Measurements from ENCODE around the gene SLIT3.

The SLIT3 gene

DNA sequence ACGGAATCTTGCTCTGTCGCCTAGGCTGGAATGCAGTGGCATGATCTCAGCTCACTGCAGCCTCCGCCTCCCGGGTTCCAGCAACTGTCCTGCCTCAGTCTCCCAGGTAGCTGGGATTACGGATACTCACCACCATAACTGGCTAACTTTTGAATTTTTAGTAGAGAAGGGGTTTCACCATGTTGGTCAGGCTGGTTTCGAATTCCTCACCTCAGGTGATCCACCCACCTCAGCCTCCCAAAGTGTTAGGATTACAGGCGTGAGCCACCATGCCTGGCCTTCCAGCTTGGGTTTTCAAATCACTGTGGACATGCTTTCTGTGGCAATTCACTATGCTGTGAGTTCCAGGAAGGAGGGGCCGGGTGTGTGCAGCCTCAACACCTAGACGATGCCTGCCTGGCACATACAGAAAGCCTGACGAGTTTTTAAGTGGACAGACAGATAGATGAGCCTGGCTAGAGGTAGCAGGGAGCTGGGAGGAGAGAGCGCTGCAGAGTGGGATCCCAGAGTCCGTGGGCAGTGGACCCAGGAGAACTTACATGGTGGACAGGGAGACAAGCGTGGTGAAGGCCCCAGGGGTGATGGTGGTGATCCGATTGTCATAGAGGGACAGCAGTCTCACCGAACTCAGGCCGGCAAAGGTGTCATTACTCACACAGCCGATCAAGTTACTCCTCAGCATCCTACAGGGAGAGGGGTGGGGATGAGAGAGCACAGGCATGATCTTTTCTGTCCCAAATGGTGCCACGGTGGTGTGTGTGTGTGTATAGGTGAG lies 548.3 kb downstream of the SLIT3 start:
- TF ChIP-seq GATA2 (IDR thresholded peaks at IDR 0.05; ENCODE audit: low read depth, low read length) (no peak), GATA3 (IDR thresholded peaks at IDR 0.05; ENCODE audit: low read depth, low read length) (no peak)

DNA sequence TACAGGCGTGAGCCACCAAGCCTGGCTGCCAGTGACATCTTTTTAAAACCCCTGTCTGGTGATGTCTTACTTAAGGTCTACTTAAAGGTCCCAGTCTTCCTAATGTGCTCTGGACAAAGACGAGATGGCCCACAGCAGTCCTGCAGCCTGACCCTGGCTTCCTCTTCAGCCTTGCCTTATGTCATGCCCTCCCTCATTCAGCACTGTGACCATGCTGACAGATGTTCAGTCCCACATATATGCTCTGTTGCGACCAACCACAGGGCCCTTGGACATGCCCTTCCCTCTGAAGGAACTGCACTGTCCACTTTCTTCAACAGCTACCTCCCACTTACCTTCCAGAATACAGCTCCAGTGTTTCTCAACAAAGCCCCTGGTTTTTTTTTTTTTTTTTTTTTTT lies 548.9 kb downstream of the SLIT3 start:
- TF ChIP-seq GATA3 (IDR thresholded peaks at IDR 0.05; ENCODE audit: low read depth, low read length) = no peak

DNA sequence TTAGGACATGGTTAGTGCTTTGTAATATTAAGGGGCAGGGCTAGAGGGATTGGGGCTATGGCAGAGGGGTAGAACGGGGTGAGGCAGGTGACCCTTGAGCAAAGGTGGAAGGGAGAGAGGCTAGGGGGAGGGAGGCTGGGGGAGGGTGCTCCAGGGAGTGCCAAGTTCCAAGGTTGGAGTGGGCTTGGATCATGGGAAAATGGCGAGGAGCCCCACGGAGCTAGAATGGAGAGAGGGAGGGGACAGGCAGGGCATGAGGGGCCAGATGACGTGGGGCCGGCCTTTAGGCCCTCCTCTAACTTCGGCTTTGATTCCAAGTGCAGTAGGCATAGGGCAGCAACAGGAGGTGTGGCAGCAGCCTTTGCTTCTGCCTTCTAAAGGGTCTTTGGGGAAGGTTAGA lies 550.0 kb downstream of the SLIT3 start:
- TF ChIP-seq GATA3 (IDR thresholded peaks at IDR 0.05; ENCODE audit: low read depth, low read length) = no peak
- TF ChIP-seq GATA2 (IDR thresholded peaks at IDR 0.05; ENCODE audit: low read depth, low read length) = no peak

DNA sequence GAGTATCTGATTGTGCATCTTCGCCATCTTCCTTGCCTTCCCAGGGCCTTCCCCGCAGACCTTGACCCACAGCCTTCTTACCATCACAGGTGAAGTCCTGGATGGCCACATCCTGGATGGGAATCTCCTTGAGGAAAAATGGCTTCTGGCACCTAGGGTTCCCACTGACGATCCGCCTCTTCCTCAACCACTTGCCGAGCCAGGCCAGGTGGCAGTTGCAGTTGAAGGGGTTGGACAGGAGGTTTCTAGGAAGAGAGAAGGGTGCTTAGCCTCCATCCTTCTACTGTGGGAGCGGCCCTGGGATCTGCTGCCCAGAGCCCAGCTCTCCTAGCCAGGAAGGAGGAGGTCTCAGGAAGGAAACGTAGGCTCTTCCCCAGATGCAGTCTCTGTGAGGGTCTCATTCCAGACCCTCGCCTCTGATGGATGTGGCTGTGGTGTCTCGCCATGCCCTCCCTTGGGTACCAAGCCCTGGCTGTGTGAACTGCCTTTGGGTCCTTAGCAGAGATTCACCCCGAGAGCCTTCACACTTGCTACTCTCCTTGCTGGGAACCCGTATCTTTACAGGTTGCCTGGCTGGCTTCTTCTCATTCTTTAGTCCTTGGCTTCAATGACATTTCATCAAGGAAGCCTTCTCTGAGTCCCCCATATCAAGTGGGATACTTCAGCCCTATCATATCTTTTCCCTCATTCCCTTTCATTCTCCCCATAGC lies 551.4 kb downstream of the SLIT3 start:
- no peak for TF ChIP-seq GATA2 (IDR thresholded peaks at IDR 0.05; ENCODE audit: low read depth, low read length)
- TF ChIP-seq GATA3 (IDR thresholded peaks at IDR 0.05; ENCODE audit: low read depth, low read length) = no peak

DNA sequence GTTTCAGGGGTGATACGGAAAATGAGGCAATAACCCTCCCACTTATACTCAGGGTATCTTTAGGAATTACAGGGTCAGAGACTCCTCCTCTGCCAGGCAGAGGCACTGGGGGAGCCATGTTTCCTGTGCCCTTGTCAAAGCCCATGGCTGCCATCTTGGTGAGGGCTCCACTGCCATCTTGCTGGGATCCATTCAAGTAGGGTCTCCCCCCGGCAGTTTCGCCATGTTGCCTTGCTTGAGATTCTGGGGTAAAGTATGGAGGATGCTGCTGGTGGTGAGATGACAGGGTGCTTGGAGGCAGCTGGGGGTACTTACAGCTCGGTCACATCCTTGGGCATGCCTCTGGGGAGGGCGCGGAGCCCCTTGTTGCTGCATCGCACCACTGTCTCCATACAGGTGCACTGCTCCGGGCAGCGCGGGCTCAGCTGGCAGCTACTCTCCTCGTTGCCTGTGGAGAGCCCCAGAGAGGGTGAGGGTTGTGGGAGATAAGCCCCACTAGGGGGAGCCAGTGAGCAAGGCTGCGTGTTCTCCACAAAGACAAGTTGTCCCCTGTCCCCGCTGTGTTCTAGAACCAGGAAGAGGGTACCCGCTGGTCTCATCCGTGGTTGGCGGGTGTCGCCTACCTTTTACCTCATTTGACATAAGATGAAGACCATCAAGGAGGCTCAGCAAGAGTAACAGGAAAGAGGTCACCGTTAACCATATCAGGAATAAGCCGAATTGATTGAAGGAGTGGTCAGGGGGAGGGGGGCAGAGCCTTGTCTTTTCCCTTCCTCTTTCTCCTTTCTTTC lies 552.8 kb downstream of the SLIT3 start:
- no peak for TF ChIP-seq GATA2 (IDR thresholded peaks at IDR 0.05; ENCODE audit: low read depth, low read length)
- no peak for TF ChIP-seq GATA3 (IDR thresholded peaks at IDR 0.05; ENCODE audit: low read depth, low read length)

DNA sequence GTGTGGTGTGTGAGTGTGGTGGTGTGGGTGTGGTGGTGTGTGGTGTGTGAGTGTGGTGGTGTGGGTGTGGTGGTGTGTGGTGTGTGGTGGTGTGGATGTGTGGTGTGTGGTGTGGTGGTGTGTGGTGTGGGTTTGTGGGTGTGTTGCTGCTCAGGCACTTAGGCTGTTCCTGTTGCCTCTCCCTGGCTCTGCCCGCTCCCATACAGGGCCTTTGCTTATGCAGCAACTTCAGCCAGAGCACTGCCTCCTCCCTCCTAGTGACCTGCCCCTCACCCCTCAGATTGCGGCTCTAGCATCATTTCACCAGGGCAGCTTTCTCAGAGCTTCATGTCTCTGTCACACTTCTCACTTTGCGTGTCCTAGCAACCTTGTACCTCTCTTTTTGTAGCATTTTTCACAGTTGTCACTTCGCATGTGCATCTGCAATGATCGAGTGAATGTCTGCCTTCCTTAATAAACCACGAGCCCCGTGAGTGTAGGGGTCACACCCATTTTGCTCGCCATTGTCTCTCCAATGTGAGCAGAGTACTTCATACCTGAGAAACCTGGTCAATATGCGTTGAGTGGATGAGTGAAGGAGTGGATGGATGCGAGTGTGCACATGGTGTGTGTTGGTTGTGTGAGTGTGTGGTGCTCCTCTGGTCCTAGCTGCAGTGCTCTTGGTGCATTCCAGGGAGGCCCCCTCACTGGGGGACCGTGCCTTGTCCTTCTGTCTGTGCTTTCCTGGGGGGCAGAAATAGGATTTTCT lies 553.9 kb downstream of the SLIT3 start:
- TF ChIP-seq GATA3 (IDR thresholded peaks at IDR 0.05; ENCODE audit: low read depth, low read length) (no peak), GATA2 (IDR thresholded peaks at IDR 0.05; ENCODE audit: low read depth, low read length) (no peak)

DNA sequence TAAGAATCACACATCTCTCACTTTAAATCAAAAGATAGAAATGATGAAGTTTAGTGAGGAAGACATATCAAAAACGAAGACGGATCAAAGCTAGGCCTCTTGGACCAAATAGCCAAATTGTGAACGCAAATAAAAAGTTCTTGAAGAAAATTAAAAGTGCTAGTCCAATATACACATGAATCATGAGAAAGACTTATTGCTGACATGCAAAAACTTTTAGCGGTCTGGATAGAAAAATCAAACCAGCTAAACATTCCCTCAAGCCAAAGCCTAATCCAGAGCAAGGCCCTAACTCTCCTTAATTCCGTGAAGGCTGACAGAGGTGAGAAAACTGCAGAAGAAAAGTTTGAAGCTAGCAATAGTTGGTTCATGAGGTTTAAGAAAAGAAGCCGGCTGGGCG lies 557.3 kb downstream of the SLIT3 start:
- TF ChIP-seq GATA3 (IDR thresholded peaks at IDR 0.05; ENCODE audit: low read depth, low read length) (no peak), GATA2 (IDR thresholded peaks at IDR 0.05; ENCODE audit: low read depth, low read length) (no peak)

DNA sequence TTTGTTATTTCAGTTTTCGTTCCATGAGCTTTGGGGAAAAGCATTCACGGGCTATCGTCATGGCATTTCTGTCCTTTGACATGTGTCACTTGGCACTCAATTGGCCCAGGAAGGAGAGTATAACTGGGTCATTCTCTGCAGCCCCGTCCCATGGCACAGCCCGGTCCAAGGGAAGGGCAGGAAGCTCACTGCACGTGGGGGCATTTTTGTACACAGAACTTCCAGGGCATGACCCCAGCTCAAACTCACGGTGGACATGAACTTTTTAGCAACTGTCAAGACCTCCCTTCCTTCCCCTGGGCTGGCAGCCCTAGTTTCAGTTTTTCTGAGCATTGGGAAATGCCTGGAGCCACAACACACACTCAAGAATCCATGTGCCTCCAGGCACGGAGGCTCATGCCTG lies 560.1 kb downstream of the SLIT3 start:
- TF ChIP-seq GATA3 (IDR thresholded peaks at IDR 0.05; ENCODE audit: low read depth, low read length) (no peak), GATA2 (IDR thresholded peaks at IDR 0.05; ENCODE audit: low read depth, low read length) (no peak)

DNA sequence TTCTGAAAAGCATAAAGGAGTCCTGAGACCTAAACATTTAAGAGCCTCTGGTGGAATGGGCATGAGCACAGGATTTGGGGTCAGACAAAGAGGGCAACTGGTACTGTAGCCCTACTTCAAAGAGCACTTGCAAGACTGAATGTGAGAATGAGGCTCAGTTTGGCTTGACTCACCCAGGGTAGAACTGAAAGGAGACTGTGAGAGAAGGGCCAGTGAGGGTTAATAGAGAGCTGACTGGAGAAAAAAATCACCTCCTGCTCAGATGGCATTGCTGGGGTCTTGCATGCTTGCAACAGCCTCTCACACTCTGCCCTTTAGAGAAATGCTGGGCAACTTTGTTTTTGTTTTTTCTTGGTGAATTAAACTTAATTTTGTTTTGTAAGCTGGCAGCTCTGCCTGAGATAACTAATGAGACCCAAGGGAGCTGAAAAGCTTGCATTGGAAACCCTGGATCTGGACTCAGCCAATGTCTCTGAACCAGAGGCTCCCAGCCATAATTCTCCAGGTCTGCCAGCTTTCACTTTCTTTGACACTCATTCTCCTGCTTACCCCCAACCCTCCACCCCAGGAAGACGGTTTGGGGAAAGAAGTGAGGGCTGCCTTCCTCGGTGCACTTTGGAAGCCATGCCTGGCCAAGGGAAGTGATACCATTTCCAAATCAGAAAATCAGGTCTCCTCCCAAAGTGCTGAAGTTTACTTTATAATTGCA lies 560.7 kb downstream of the SLIT3 start:
- no peak for TF ChIP-seq GATA3 (IDR thresholded peaks at IDR 0.05; ENCODE audit: low read depth, low read length)
- no peak for TF ChIP-seq GATA2 (IDR thresholded peaks at IDR 0.05; ENCODE audit: low read depth, low read length)

DNA sequence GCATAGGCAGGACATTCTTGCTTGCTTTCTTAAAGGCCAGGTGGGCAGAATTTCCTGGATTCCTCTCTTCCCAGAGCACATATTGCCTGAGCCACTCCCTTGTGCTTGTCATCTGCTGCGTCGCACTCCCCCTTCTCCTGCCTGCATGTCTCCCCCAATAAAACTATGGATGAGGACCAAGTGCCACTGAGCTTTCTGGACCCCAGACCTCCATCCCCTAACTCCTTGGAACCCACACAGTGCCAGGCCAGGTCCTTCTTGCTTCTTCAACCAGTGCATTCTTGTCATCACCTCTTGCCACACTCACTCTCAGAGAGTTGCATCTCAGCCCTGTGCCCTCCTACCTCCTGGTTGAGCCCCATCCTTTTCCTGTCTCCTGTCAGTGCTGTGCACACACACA lies 563.9 kb downstream of the SLIT3 start:
- no peak for TF ChIP-seq GATA2 (IDR thresholded peaks at IDR 0.05; ENCODE audit: low read depth, low read length)
- TF ChIP-seq GATA3 (IDR thresholded peaks at IDR 0.05; ENCODE audit: low read depth, low read length) = no peak

DNA sequence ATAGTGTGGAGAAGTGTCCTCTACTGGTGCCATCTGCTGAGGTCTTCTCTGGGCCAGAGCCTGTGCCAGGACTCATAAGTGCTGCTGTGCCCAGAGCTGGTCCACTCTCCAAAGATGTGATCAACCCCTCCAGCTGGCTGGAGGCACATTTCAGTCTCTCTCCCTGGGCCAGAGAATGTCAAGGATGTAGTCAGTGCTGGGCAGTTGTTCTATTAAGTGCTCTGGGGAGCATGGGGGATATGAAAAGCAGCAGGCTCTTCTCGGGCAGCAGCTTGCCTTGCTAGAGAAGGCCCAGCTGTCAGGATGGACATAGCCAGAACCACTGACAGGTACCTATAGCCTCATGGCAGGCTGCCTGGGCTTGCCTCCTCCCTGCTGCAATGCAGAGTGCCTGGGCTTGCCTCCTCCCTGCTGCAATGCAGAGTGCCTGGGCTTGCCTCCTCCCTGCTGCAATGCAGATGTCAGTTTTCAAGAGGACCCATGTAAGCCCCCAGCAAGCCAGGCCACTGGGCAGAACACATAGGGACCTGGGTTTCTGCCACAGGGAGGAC lies 564.6 kb downstream of the SLIT3 start:
- no peak for TF ChIP-seq GATA3 (IDR thresholded peaks at IDR 0.05; ENCODE audit: low read depth, low read length)
- no peak for TF ChIP-seq GATA2 (IDR thresholded peaks at IDR 0.05; ENCODE audit: low read depth, low read length)

DNA sequence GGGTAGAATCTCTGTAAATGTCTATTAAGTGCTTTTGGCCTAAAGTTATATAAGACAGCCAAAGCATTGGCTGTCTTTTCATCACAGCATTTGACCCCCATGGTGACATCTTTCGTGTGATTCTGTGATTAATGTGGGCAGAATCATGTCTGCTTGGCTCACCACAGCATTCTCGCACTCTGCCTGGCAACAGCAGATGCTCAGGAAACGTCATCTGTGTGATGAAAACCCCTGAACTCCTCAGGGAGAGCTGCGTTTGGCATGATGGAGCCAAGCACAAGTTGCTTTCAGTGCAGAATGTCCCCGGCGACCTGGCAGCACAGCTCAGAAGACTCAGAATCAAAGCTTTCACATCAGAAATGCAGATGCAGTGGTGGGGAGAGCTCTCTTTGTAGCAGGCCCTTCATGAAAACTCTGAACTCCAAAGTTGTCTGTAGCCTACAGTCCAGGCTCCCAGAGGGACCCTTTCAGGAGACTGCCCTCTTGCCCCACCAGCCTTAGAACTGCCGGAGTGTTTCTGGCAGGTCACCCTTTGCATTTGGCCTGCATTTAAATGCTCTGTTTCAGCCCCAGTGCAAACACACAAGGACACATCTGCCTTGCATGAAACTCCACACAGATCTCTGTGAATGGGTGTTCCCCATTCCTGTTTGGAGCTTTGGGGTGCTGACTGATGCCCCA lies 566.2 kb downstream of the SLIT3 start:
- TF ChIP-seq GATA2 (IDR thresholded peaks at IDR 0.05; ENCODE audit: low read depth, low read length) = no peak
- no peak for TF ChIP-seq GATA3 (IDR thresholded peaks at IDR 0.05; ENCODE audit: low read depth, low read length)

DNA sequence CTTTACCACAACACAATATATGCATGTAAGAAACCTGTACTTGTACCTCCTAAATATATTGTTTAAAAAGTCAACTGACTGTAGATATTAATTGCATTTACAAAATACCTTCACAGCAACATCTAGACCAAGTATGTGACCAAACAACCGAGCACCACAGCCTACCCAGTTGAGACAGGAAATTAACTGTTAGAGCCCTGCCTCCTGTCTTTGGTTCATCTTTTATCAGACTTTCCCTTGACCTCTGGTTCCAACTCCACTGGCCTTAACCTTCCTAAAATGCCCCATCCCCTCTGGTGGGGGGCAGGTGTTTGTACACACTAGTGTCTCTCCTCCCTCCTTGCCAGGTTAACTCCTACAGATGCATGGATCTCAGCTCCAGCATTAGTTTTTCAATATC lies 566.8 kb downstream of the SLIT3 start:
- TF ChIP-seq GATA3 (IDR thresholded peaks at IDR 0.05; ENCODE audit: low read depth, low read length) (no peak), GATA2 (IDR thresholded peaks at IDR 0.05; ENCODE audit: low read depth, low read length) (no peak)

Data from SH-SY5Y (cell line).